ENCODE data around the gene DHRS1. TPM values are rescaled to one million over a fixed set of nuclear protein-coding genes. Genes with fewer than 3 reads are reported as not detected.
A peak's percentile ranks its signal among the peaks of the same experiment; 100 is the strongest.

Gene DHRS1
- total RNA-seq, 1 donor from 2014 or later: 31.4 TPM

DNA sequence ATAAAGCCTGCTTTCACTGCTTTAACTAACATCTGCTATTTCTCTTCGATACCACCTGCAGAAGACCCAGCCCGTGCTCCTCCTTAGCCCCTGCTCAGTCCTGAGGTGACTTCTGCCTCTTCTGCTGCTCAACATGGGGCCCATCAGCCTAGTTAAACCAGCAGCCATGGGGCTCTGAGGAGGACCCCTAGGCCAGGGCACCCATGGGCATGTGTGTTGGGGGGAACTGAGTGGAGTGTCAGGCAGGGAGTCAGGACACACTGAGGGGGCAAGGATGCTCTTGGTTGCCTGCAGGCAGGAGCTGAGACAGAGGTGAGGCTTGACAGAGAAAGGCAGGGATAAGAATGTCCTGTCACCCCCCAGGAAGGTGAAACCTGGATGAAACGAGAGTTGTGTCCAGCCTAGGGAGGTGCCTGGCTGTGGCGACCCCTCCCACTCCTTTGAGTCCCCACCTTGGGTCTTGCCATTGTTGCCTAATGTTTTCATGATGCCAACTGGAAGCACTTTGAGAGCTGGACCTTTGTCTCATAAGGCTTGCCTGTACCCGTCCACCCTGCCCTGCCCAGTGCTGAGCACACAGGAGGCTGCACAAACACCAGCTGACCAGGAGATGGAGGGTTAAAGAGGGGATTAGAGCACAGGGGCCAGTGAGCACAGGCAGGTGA lies 15.7 kb downstream of the DHRS1 start:
- Mint-ChIP-seq H3K36me3 (no peaks in the 10 kb centered on the region), H3K4me1 (ENCODE audit: unreplicated experiment) (peaks cover 9% of the 10 kb centered on the region), H3K4me3 (no peak overlapping the region), H3K9me3 (no peaks in the 10 kb centered on the region), H3K27me3 (no peaks in the 10 kb centered on the region), H3K27ac (no peak overlapping the region)
- TF ChIP-seq CTCF (conservative IDR thresholded peaks at IDR 0.05): no peak
- DNase-seq (ENCODE audit: extremely low spot score, unreplicated experiment): no peak

- Mint-ChIP-seq H3K9me3 (no peaks in the 10 kb centered on the region), H3K4me3 (no peak overlapping the region), H3K27ac (peak overlapping the region; percentile 26), H3K36me3 (no peaks in the 10 kb centered on the region), H3K4me1 (ENCODE audit: unreplicated experiment) (peaks cover 9% of the 10 kb centered on the region), H3K27me3 (no peaks in the 10 kb centered on the region)
- TF ChIP-seq CTCF (conservative IDR thresholded peaks at IDR 0.05): no peak
- no peak for DNase-seq (ENCODE audit: extremely low spot score, unreplicated experiment)
These were observed 16.8 kb downstream of the DHRS1 start for GRCh38 chr14:24282736-24283135.

GRCh38 chr14:24281636-24282035 lies 17.9 kb downstream of the DHRS1 start:
- Mint-ChIP-seq H3K27ac (peak overlapping the region; percentile 31), H3K36me3 (peaks cover 5% of the 10 kb centered on the region), H3K9me3 (no peaks in the 10 kb centered on the region), H3K4me1 (ENCODE audit: unreplicated experiment) (peaks cover 9% of the 10 kb centered on the region), H3K4me3 (no peak overlapping the region), H3K27me3 (no peaks in the 10 kb centered on the region)
- no peak for TF ChIP-seq CTCF (conservative IDR thresholded peaks at IDR 0.05)
- DNase-seq (ENCODE audit: extremely low spot score, unreplicated experiment): no peak

DNA sequence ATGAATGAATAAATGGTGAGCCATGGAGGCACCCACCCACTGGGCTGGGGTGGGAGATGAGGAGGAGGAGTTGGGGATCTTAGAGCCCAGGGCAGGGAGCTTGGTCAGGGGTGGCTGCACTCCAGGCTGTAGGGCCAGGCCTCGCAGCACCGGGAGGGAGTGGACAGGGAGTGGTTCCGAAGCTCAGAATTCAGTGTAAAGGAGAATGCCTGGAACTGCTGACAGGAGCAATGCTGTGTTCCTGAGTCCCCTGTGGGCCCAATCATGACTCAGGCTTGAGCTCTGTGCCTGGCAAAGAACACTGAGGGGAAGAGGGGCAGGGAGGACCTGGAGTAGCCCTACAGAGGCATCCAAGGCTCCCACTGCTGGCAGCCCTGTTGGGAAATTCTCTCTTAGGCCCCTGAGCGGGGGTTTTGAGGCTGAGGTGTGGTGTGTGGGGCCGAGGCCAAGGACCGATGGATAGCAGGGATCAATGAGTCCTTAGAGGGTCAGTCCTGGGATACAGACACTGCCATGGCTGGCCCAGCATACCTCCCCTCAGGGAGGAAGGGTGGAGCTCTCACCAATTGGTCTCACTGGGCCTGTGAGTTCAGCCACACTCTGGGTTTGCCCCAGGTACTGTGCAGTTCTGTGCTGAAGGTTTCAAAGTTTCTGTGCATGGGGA lies 18.7 kb downstream of the DHRS1 start:
- Mint-ChIP-seq H3K4me3 (no peak overlapping the region), H3K27me3 (no peaks in the 10 kb centered on the region), H3K36me3 (peaks cover 5% of the 10 kb centered on the region), H3K9me3 (no peaks in the 10 kb centered on the region), H3K27ac (peak overlapping the region; percentile 31), H3K4me1 (ENCODE audit: unreplicated experiment) (peaks cover 9% of the 10 kb centered on the region)
- no peak for TF ChIP-seq CTCF (conservative IDR thresholded peaks at IDR 0.05)
- DNase-seq (ENCODE audit: extremely low spot score, unreplicated experiment): no peak

DNA sequence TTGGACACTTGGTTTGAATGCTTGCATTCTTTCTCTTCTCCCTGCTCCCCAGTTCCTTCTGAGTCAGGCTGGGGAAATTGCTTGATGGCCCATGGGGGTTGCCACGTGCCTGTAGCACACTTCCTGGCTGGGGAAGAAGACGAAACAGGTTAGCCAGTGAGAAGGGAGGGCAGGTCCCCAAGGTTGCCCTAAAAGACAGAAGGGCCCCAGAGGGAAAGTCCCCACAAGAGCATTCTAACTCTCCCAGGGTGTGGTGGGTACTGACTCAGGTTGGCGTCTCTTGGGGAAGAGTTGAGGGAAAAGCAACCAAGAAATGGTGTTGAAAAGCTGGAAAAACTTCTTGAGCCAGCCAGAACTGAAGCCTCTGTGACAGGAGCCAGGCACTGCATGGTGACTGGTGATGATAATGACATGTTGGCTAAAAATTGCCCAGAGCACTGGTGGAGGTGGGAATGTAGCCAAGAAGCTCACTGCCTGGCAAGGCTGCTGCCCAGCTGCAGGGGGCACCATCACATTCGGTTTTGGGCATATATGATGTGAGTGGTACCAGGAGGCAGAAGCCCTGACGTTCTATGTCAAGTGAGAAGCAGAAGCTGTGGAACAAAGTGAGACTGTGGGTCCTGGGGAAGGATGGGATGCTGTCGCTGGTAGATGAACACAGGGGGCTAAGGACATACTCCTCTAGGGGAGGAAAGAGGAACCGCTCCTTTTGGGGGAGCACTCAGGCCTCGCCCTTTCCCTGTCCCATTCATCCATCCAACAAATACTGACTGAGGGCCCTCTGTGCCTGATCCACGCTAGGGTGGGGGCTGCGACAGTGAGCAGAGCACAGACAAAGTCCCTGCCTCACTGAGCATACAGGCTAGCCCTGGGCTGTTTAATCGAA lies 20.0 kb downstream of the DHRS1 start:
- no peak for DNase-seq (ENCODE audit: extremely low spot score, unreplicated experiment)
- Mint-ChIP-seq H3K4me1 (ENCODE audit: unreplicated experiment) (peaks cover 4% of the 10 kb centered on the region), H3K9me3 (no peaks in the 10 kb centered on the region), H3K4me3 (no peak overlapping the region), H3K27ac (peak overlapping the region; percentile 72), H3K36me3 (peaks cover 5% of the 10 kb centered on the region), H3K27me3 (no peaks in the 10 kb centered on the region)
- no peak for TF ChIP-seq CTCF (conservative IDR thresholded peaks at IDR 0.05)
